GM21737 (cell line): ENCODE data around the gene PPP2R5D.

Source experiments
- ATAC-seq: cut with Tn5 transposase; IDR thresholded peaks from one replicate; pipeline ENCODE4 v1.9.1; 2021; ENCODE audit warnings: mild to moderate bottlenecking, moderate library complexity; ENCODE audit not compliant: unreplicated experiment

PPP2R5D gene

GRCh38 chr6:42963179-42963854 lies 21.1 kb upstream of the PPP2R5D start:
- ATAC-seq, result no peak

DNA sequence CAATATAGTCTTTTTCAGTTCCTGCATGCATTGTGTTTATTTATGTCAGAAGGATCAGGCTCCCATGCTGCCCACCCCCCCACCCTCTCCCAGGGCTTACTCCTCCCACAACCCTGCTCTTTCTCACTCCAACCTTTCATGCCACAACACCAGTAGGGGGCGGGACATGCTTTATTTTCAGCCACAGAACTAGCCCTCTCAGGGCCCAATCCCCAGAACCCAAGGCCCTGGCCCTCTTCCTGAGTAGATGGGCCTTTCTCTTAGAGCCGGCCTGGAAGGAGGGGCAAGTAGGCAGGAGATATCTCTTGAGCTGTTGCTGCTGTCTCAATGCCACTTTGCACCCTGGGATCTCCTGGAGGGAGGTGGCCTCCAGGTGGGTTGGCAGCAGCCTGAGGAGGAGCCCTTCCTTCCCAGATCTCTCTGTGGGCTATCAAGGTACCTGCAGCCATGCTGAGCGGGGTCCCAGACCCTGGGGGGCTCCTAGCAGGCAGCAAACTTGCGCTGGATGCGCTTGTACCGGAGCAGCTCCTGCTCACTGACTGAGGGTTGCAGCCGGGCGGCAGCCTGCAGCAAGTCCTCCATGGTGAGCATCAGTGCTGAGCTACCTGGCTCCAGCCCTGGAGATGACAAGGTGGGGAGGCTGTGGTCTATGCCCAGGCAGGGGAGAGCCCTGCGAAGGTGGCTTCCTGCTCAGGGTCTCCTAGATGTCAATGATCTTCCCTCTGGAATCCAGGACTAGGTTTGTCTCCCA lies 20.3 kb upstream of the PPP2R5D start:
- no peak for ATAC-seq

DNA sequence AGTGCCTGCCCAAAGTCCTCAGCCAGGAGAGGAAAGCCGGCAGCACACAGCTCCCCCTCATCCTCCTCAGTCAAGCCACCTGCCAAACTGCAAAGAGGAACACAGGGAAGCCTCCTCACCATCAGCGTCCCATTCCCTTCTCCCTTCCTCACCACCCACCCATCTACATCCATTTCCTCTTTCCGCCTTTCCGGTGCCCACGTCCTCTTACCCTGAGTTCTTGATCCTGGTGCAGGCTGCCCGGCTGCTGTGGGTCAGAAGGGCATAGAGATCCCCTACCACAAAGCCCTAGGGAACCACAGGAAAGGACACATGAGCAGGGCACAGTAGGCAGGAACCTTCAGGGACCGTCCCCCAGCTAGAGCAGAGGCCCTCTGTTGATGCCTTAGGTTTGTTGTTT lies 17.8 kb upstream of the PPP2R5D start:
- no peak for ATAC-seq

DNA sequence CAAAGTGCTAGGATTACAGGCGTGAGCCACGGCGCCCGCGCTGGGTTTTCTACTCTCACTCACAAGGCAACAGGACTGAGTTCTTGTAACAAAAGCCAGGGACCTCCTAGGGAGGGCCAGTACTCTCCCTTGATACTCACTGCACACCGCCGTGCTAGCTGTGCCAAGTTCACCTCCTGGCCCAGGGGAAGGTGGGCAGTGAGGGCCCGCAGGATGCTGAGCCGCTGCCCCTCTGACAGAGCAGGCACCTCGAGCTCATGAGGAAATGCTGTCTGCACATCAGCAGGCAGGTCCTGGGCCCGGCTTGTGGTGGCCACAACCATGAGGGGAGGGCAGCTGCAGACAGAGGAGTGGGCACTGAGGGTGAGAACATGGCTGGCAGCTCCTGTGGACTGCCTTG lies 17.1 kb upstream of the PPP2R5D start:
- no peak for ATAC-seq

DNA sequence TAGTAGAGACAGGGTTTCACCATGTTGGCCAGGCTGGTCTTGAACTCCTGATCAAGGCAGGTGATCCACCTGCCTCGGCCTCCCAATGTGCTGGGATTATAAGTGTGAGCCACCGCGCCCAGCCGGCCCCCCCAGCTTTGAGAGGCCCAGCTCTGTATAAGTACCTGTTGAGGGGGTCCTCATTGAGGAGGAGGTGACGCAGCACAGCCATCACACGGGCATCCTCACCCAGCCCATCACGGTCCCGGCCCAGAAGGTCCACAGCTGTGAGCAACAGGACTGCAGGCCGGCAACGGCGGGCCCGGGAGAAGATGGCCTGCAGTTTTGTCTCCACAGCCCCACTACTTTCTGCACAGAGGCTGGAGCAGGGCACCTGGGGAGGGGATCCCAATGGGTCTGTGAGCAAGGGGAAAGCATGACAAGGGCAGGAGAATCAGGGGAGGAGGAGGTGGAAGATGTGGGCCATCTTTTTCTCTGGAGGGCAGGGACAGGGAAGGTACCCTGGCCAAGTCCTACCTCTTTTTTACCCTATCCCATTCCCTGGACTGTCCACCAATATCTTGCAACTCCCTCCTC lies 16.2 kb upstream of the PPP2R5D start:
- no peak for ATAC-seq

GRCh38 chr6:42968783-42969182 lies 15.6 kb upstream of the PPP2R5D start:
- ATAC-seq, result no peak

DNA sequence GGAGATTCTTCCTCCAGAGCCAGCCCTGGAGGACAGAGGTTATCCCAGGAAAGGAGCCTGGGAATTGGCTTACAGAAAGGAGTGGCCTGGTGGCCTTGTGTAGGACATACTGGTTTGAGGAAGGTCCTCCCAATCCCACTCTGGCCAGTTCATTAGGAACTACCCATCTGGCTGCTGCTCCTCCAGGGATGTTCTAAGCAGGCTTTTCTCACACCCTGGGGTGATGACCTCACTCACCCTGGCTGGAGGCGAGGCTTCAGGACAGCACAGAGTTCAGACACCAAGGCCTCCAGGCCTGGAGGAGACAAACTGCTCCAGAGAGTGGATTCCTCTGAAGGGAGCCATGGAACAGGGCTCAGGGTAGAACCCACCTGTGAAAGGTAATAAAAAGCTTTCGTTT lies 14.9 kb upstream of the PPP2R5D start:
- no peak for ATAC-seq

- no peak for ATAC-seq
Measured at GRCh38 chr6:42969934-42970333, 14.4 kb upstream of the PPP2R5D start.

- ATAC-seq, result no peak
Measured at GRCh38 chr6:42970871-42971612, 13.3 kb upstream of the PPP2R5D start.

- no peak for ATAC-seq
Measured at GRCh38 chr6:42971746-42972327, 12.5 kb upstream of the PPP2R5D start.

DNA sequence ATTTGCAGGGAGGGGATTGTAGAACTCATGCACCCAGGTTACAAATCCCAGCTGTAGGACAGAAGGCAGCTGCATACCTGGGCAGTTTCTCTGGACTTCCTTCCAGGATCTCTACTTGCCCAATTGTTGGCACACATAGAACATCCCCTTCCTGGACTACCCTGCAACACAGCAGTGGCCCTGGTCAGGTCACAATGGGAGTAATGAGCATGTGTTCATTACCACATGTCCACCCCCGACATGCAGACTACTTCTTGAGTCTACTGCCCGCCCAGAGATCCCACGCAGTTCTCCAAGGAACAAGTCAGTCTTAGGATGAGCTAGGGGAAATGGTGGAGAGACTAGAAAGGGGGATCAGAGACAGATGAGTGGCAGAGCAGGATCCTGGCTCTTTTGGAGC lies 10.4 kb upstream of the PPP2R5D start:
- ATAC-seq, result no peak

DNA sequence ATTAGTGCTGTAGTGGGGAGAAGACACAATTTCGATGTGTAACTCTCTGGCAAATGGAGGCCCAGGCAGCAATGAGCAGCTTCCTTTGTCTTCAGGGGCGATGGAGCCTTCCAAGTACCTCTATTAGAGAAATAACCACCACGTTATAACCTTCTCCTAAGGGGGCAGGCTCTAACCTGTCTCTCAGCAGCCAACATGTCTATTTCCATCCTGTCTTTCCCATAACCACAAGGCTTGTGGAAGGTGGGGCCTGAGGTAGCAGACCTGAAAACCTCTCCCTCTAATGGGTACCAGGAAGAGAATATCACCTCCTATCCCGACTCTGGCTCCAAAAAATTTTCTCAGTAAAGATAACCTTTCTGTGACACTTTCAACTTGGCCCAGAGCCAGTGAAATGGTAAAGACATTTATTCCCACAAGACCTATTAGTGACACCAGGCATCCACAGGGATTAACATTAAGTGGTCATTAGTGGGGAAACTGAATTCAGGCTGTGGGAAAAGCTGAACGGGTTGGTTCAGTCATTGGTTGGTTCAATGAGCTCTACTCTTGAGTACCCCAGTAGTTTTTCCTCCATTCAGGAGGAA lies 9.4 kb upstream of the PPP2R5D start:
- ATAC-seq, result no peak

DNA sequence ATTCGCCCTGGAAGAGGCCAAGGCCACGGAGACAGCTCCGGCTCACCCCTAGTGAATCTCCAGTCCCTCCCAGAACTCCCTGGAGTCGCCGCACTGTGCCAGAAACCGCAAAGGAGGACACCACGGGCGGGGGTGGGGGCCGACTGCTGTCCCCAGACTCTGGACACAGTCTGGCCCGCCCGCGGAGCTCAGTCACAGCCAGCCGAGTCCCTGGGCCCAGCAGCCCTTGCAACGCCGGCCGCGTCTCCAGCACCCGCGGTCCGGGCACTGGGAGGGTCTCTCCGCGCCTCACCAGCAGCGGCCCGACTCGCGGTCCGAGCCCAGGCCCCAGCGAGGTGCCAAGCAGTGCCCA lies 5.9 kb upstream of the PPP2R5D start:
- peak; percentile 4 for ATAC-seq

DNA sequence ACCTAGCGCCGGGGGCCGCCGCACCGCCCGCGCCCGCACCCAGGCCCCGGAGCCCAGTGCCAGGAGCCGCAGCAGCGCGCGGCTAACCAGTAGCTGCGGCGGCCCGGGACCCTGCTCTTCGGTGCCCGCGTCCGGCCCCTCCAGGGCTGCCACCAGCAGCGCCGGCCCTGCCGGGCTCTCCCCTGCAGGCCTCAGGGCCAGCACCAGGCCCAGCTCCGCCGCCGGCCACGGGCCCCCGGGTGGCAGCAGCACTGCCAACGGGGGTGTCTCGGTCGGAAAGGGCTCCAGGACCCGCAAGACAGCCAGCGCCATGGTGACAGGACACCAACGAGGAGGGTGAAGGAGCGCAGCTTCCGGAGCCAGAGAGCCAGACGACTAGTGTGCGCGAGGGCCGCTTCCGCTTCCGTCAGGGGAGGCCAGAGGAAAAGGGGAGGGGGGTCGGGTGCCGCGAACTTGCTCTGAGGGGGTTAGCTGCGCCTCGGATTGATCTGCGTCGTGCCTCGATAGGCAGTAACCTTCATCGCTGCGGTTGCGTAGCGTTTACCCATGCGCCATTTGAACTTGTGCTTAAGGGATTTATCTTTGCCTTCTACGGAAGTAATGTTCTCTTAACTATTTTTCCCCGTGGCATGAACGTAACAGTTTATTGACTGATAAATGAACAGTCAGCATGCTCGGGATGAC lies 5.4 kb upstream of the PPP2R5D start, which contains the start of gene PEX6:
Gene PEX6 (minus strand): TSS at position 343 of the 684 bp plus-strand sequence. CDS start 31 bp downstream, at position 312.
- ATAC-seq, result peak; percentile 94

DNA sequence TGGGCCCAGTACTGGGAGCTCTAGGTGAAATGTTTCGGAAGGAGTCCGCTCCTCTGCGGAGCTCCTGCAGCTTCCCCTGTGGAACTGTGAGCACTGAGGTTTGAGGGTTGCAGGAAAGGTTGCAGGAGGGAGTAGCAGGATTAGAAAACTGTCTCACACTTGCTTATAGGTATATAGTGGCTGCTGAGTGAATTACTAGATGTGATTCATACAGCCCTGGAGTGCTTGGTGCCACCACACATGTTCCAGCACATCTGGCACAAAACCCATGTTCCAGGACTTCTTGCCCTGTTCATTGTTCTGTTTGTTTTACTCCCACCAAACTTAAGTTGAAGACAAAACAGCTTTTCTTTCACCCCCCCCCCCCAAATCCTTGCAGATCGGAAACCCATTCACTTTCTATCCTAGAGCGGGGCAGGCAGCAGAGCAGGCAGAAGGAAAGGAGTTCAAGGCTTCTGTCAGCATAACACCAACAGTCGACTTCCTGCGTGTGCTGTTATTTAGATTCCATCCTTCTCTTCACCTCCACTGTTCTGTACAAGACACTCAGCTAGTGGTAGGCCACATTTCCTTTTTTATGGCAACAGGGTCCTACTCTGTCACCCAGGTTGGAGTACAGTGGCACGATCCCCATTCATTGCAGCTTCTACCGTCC lies 4.7 kb upstream of the PPP2R5D start:
- no peak for ATAC-seq

GRCh38 chr6:42981836-42982235 lies 2.5 kb upstream of the PPP2R5D start:
- ATAC-seq, result no peak

DNA sequence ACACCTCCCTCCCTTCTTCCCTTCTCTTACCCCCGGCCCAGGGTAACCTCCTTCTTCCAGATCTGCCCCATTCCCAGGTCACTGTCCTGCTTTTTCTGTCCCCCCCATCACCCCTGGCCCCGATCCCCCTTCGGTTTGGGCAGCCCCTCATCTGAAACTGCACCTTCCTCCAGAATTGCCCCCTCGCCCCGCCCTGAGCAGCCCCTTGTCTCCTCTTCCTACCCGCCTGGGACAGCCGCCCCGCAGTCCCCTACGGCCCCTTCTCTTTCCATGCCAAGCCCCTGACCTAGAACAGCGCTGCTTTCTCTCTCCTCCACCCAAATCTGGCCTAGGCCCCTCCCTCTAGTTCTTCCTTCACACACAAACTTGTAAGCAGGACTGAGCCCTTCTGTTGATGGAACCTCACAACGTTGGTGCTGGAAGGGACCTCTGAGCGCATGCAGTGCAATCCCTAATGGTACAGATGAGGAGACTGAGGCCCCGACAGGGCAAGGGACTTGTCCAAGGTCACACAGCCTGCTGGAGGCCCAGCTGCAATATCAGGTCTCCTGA lies 630 bp downstream of the PPP2R5D start:
- ATAC-seq, result no peak

- ATAC-seq, result no peak
Measured at GRCh38 chr6:42987533-42988451, 3.4 kb downstream of the PPP2R5D start.
